GM12878 (cell line): Measurements from ENCODE around the gene GJA4. TPM values are rescaled to one million over a fixed set of nuclear protein-coding genes. Genes with fewer than 3 reads are reported as not detected.

Source experiments
- ATAC-seq: fragments of 200-7000 bp; cut with Tn5 transposase; 3 replicates; pipeline ENCODE4 v1.9.1; 2020; ENCODE audit warnings: mild to moderate bottlenecking, moderate library complexity
- BruUV-seq: library from RNA; stranded (reverse); fragments of 400-500 nt; replicated peaks from 2 replicates; lab custom pipeline; 2021; lab: Mats Ljungman, UMichigan
- CTCF ChIA-PET: fragments of 300-600 bp; sonication (Branson Sonifier 250); formaldehyde crosslinking; extraction: SDS; loops from one replicate; lab custom pipeline; 2021; ENCODE audit warnings: inconsistent platforms; lab: Yijun Ruan, JAX
- POLR2A ChIA-PET: fragments of 350-600 bp; formaldehyde crosslinking; extraction: SDS; loops from one replicate; lab custom pipeline; 2021; ENCODE audit warnings: inconsistent platforms; lab: Charles Lee
- RAD21 ChIA-PET: fragments of 300-600 bp; sonication (Branson Sonifier 250); formaldehyde crosslinking; loops from one replicate; lab custom pipeline; 2023; ENCODE audit warnings: antibody characterized with exemption; ENCODE audit not compliant: unreplicated experiment; lab: Charles Lee
- SMC1A ChIA-PET: fragments of 300-600 bp; sonication (Branson Sonifier 250); formaldehyde crosslinking; loops from one replicate; lab custom pipeline; 2023; ENCODE audit not compliant: unreplicated experiment, uncharacterized antibody; lab: Charles Lee
- DNase-seq: peaks from one replicate; pipeline ENCODE4 v3.0.0-alpha.2; 2011; ENCODE audit warnings: low read depth, low spot score
- FAIRE-seq: peaks from 3 replicates; lab custom pipeline; 2011; peaks lifted over from hg19 to GRCh38; lab: Jason Lieb, UNC
- H2AFZ ChIP-seq: 2 replicates; pipeline ENCODE4 v1.6.0; 2011; ENCODE audit warnings: low read depth, low read length, control low read depth; ENCODE audit not compliant: control insufficient read depth
- H3K27ac ChIP-seq: 2 replicates; pipeline ENCODE4 v1.5.1; 2011; ENCODE audit warnings: control low read depth; ENCODE audit not compliant: control insufficient read depth, insufficient read depth
- H3K27me3 ChIP-seq, 2 experiments: replicated peaks in 1 of 2; 2 replicates each; pipeline versions ENCODE4 v1.6.0 to v1.6.1; 2011; ENCODE audit warnings: low read length in 1 of 2; ENCODE audit not compliant: control insufficient read depth in 2 of 2, insufficient read depth in 2 of 2
- H3K36me3 ChIP-seq, 2 experiments: 2 replicates each; pipeline ENCODE4 v1.5.1; 2011; ENCODE audit warnings: low read length in 1 of 2; ENCODE audit not compliant: control insufficient read depth in 2 of 2, insufficient read depth in 2 of 2
- H3K4me1 ChIP-seq: 2 replicates; pipeline ENCODE4 v1.6.1; 2011; ENCODE audit warnings: mild to moderate bottlenecking, low read length, moderate library complexity, mixed read lengths; ENCODE audit not compliant: control insufficient read depth, insufficient read depth
- H3K4me2 ChIP-seq: 2 replicates; pipeline ENCODE4 v1.6.0; 2011; ENCODE audit warnings: control low read depth; ENCODE audit not compliant: control insufficient read depth, insufficient read depth
- H3K4me3 ChIP-seq: fragments of 200-600 bp; sonication (generic); 2 replicates; pipeline ENCODE4 v1.5.1; 2016
- H3K79me2 ChIP-seq: 2 replicates; pipeline ENCODE4 v1.6.0; 2011; ENCODE audit warnings: low read length; ENCODE audit not compliant: control insufficient read depth, insufficient read depth
- H3K9ac ChIP-seq: 2 replicates; pipeline ENCODE4 v1.8.0; 2011; ENCODE audit warnings: low read length, control low read depth, mixed read lengths; ENCODE audit not compliant: control insufficient read depth, insufficient read depth
- H3K9me3 ChIP-seq: replicated peaks from 3 replicates; pipeline ENCODE4 v1.5.1; 2011; ENCODE audit warnings: mild to moderate bottlenecking, low read length; ENCODE audit not compliant: control insufficient read depth, insufficient read depth
- H4K20me1 ChIP-seq: 2 replicates; pipeline ENCODE4 v1.6.0; 2011; ENCODE audit not compliant: control insufficient read depth, insufficient read depth
- CHD4 ChIP-seq: fragments of 200-600 bp; sonication (generic); IDR thresholded peaks from 2 replicates; pipeline ENCODE4 v1.6.1; 2016; ENCODE audit warnings: mild to moderate bottlenecking
- GATAD2B ChIP-seq: fragments of 450-650 bp; conservative IDR thresholded peaks from 2 replicates; pipeline ENCODE4 v1.6.1; 2017; ENCODE audit warnings: low read depth, mild to moderate bottlenecking, moderate library complexity
- HDAC2 ChIP-seq: fragments of 200-600 bp; sonication (generic); IDR thresholded peaks from 2 replicates; pipeline ENCODE4 v1.6.1; 2017
- IRF4 ChIP-seq: IDR thresholded peaks from 2 replicates; pipeline ENCODE4 v1.6.1; 2011; ENCODE audit warnings: low read depth, low read length
- JUND ChIP-seq: IDR thresholded peaks from 2 replicates; pipeline ENCODE4 v1.6.1; 2012; ENCODE audit warnings: low read depth, mild to moderate bottlenecking, low read length, improper control_type of control experiment, moderate library complexity
- KAT2A ChIP-seq: conservative IDR thresholded peaks from 2 replicates; pipeline ENCODE4 v1.6.1; 2011; ENCODE audit warnings: low read depth, low read length; ENCODE audit not compliant: control insufficient read depth
- NBN ChIP-seq: fragments of 450-650 bp; IDR thresholded peaks from 2 replicates; pipeline ENCODE4 v1.6.1; 2016
- POLR2AphosphoS5 ChIP-seq: IDR thresholded peaks from 2 replicates; pipeline ENCODE4 v1.6.1; 2011; ENCODE audit warnings: mild to moderate bottlenecking, low read length, inconsistent platforms
- SIX5 ChIP-seq: IDR thresholded peaks from 2 replicates; pipeline ENCODE4 v1.6.1; 2011; ENCODE audit warnings: mild to moderate bottlenecking, low read depth, low read length, moderate library complexity; ENCODE audit not compliant: severe bottlenecking
- SMAD1 ChIP-seq: fragments of 450-650 bp; IDR thresholded peaks from 2 replicates; pipeline ENCODE4 v1.6.1; 2018; ENCODE audit warnings: mild to moderate bottlenecking, low read depth; ENCODE audit not compliant: partially characterized antibody
- SMARCA5 ChIP-seq: fragments of 450-650 bp; IDR thresholded peaks from 2 replicates; pipeline ENCODE4 v1.6.1; 2017; ENCODE audit warnings: mild to moderate bottlenecking
- SUPT20H ChIP-seq: IDR thresholded peaks from 2 replicates; pipeline ENCODE4 v1.6.1; 2011; ENCODE audit warnings: low read depth, mild to moderate bottlenecking, low read length, moderate library complexity, borderline replicate concordance; ENCODE audit not compliant: control insufficient read depth
- TARDBP ChIP-seq: IDR thresholded peaks from 2 replicates; pipeline ENCODE4 v1.6.1; 2016; ENCODE audit warnings: borderline replicate concordance
- WRNIP1 ChIP-seq: IDR thresholded peaks from 2 replicates; pipeline ENCODE4 v1.6.1; 2011; ENCODE audit warnings: low read depth, low read length, improper control_type of control experiment, borderline replicate concordance
- ZZZ3 ChIP-seq: IDR thresholded peaks from 2 replicates; pipeline ENCODE4 v1.6.1; 2011; ENCODE audit warnings: low read depth; ENCODE audit not compliant: control insufficient read depth, insufficient read length
- WGBS: methylation state at CpG from one replicate; pipeline ENCODE4 v1.1.6; 2016; ENCODE audit warnings: low lambda C conversion rate; ENCODE audit not compliant: insufficient replicate concordance, insufficient coverage; ENCODE audit errors: missing lambda C conversion rate; 5-methylcytosine and 5-hydroxymethylcytosine counted together
- in situ Hi-C: fragments of 300-500 bp; cut with MboI; formaldehyde crosslinking; loops from 9 replicates; pipeline ENCODE4 v1.14.3; 2018; ENCODE audit warnings: mixed read lengths
- intact Hi-C: fragments of 100-400 bp; cut with micrococcal nuclease; formaldehyde crosslinking; loops from one replicate; pipeline ENCODE4 v1.14.2; 2022; ENCODE audit not compliant: unreplicated experiment
- polyA plus RNA-seq, 11 experiments: library from polyadenylated mRNA; depleted of rRNA in 4 of 11; unstranded in 6 of 11; stranded (reverse) in 5 of 11; fragments of >200 nt; fragmentation: Nextera tagmentation in 4 of 11; fragmentation: Illumina TruSeq in 1 of 11; extraction: Ambion mirVana in 4 of 11; extraction: Trizol in 1 of 11; gene quantifications; 1 replicate in 1 of 11; 2 replicates in 10 of 11; pipeline versions ENCODE4 v1.2.1 to v1.2.3, GENCODE V29; 2011 to 2016; ENCODE audit warnings: inconsistent platforms in 2 of 11, missing spikeins in 2 of 11, low read depth in 1 of 11
- total RNA-seq, 4 experiments: library from RNA; depleted of rRNA in 3 of 4; stranded (reverse); fragments of >200 nt in 3 of 4; fragmentation: Illumina TruSeq in 1 of 4; extraction: Trizol in 1 of 4; gene quantifications; 2 replicates each; pipeline versions ENCODE4 v1.2.1 to v1.2.3, GENCODE V29; 2013 to 2021
- TF ChIP-seq, protein P1 (sequence below): fragments of 450-650 bp; IDR thresholded peaks from 2 replicates; pipeline ENCODE4 v1.6.1; 2017; ENCODE audit warnings: antibody characterized with exemption, mild to moderate bottlenecking, moderate library complexity
- TF ChIP-seq, protein P2 (sequence below): fragments of 450-650 bp; formaldehyde crosslinking; IDR thresholded peaks from 2 replicates; pipeline ENCODE4 v1.5.0; 2022; ENCODE audit warnings: mild to moderate bottlenecking, missing genetic modification characterization

GJA4 gene
- total and polyA plus RNA-seq, 10 of the 15 experiments (the other 5 are each of a cell fraction or from before 2014, with no cell fraction given): 0.09 to 0.18 TPM; not detected in 8

DNA sequence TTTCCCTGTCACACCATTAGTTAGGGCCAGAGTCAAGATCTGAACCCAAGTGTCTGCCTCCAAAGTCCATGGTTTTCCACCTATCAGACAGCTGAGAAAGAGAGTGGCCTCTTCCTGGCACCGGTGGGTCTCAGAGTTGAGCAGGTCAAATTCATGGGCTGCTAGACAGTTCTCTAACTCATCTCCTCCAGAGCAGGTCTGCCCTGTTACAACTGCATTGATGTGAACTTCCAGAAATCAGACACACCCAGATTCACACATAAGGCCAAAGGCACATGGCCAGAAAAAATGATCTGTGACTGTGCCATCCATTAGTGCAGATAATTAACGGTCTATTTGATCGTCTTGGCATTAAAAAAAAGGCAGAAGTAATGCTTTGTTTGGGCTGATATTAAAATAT is 49.3 kb downstream of the GJA4 start:
- Histone ChIP-seq H3K36me3 (no peaks in the 10 kb centered on the region), H3K4me2 (no peak overlapping the region), H3K27me3 (no peaks in the 10 kb centered on the region), H3K9me3 (no peaks in the 10 kb centered on the region), H3K4me1 (no peaks in the 10 kb centered on the region), H3K79me2 (no peaks in the 10 kb centered on the region), H4K20me1 (no peaks in the 10 kb centered on the region), H3K9ac (no peak overlapping the region), H3K27ac (no peak overlapping the region), H3K4me3 (no peak overlapping the region), H2AFZ (no peak overlapping the region)
- ATAC-seq (no peak), DNase-seq (no peak), FAIRE-seq (no peak)
- in situ Hi-C loops: no loop called here
- intact Hi-C loops: no loop called here
- SMC1A ChIA-PET: no interaction called here
- RAD21 ChIA-PET: no interaction called here
- POLR2A ChIA-PET: no interaction called here
- no TSS peak for BruUV-seq
- TF ChIP-seq SMARCA5: no peak
- no peak for TF ChIP-seq CHD4
- TF ChIP-seq WRNIP1: no peak
- no peak for TF ChIP-seq NBN
- TF ChIP-seq KAT2A: no peak
- TF ChIP-seq SUPT20H: no peak
- no peak for TF ChIP-seq ZZZ3
- TF ChIP-seq POLR2AphosphoS5: no peak
- no peak for TF ChIP-seq GATAD2B
- TF ChIP-seq HDAC2: no peak
- TF ChIP-seq, protein P1, sequence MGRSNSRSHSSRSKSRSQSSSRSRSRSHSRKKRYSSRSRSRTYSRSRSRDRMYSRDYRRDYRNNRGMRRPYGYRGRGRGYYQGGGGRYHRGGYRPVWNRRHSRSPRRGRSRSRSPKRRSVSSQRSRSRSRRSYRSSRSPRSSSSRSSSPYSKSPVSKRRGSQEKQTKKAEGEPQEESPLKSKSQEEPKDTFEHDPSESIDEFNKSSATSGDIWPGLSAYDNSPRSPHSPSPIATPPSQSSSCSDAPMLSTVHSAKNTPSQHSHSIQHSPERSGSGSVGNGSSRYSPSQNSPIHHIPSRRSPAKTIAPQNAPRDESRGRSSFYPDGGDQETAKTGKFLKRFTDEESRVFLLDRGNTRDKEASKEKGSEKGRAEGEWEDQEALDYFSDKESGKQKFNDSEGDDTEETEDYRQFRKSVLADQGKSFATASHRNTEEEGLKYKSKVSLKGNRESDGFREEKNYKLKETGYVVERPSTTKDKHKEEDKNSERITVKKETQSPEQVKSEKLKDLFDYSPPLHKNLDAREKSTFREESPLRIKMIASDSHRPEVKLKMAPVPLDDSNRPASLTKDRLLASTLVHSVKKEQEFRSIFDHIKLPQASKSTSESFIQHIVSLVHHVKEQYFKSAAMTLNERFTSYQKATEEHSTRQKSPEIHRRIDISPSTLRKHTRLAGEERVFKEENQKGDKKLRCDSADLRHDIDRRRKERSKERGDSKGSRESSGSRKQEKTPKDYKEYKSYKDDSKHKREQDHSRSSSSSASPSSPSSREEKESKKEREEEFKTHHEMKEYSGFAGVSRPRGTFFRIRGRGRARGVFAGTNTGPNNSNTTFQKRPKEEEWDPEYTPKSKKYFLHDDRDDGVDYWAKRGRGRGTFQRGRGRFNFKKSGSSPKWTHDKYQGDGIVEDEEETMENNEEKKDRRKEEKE: no peak
- TF ChIP-seq, protein P2, sequence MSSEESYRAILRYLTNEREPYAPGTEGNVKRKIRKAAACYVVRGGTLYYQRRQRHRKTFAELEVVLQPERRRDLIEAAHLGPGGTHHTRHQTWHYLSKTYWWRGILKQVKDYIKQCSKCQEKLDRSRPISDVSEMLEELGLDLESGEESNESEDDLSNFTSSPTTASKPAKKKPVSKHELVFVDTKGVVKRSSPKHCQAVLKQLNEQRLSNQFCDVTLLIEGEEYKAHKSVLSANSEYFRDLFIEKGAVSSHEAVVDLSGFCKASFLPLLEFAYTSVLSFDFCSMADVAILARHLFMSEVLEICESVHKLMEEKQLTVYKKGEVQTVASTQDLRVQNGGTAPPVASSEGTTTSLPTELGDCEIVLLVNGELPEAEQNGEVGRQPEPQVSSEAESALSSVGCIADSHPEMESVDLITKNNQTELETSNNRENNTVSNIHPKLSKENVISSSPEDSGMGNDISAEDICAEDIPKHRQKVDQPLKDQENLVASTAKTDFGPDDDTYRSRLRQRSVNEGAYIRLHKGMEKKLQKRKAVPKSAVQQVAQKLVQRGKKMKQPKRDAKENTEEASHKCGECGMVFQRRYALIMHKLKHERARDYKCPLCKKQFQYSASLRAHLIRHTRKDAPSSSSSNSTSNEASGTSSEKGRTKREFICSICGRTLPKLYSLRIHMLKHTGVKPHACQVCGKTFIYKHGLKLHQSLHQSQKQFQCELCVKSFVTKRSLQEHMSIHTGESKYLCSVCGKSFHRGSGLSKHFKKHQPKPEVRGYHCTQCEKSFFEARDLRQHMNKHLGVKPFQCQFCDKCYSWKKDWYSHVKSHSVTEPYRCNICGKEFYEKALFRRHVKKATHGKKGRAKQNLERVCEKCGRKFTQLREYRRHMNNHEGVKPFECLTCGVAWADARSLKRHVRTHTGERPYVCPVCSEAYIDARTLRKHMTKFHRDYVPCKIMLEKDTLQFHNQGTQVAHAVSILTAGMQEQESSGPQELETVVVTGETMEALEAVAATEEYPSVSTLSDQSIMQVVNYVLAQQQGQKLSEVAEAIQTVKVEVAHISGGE (CRISPR knock-in tag): no peak
- TF ChIP-seq IRF4: no peak
- no peak for TF ChIP-seq SMAD1
- no peak for TF ChIP-seq JUND
- TF ChIP-seq TARDBP: no peak
- TF ChIP-seq SIX5: no peak
- WGBS: 86% methylated on average over 3 of the region's 3 CpGs
- CTCF ChIA-PET: interaction anchor here (2.7 kb wide), 1 partner anchor 11 kb away, joined by 7 read pairs; no protein-coding TSS in a partner anchor
